H1 (cell line): ENCODE measurements around the gene MAD2L1BP.

ENCODE experiments used
- EP300 ChIP-seq, 2 experiments: IDR thresholded peaks; 1 replicate in 1 of 2; 2 replicates in 1 of 2; pipeline ENCODE4 v1.6.1; 2011 to 2012; ENCODE audit warnings: low read depth in 2 of 2, low read length in 2 of 2, mild to moderate bottlenecking in 2 of 2, borderline replicate concordance in 1 of 2, inconsistent platforms in 1 of 2, moderate library complexity in 1 of 2
- POLR2A ChIP-seq, 2 experiments: IDR thresholded peaks; 1 replicate in 1 of 2; 2 replicates in 1 of 2; pipeline ENCODE4 v1.6.1; 2011; ENCODE audit warnings: low read depth in 2 of 2, low read length in 2 of 2, mild to moderate bottlenecking in 2 of 2; ENCODE audit errors: control extremely low read depth in 1 of 2
- RXRA ChIP-seq: IDR thresholded peaks from 2 replicates; pipeline ENCODE4 v1.6.1; 2011; ENCODE audit warnings: low read depth, mild to moderate bottlenecking, low read length, moderate library complexity; ENCODE audit not compliant: insufficient read depth
- SP2 ChIP-seq: IDR thresholded peaks from 2 replicates; pipeline ENCODE4 v1.6.1; 2012; ENCODE audit warnings: mild to moderate bottlenecking, low read length, inconsistent platforms
- TF ChIP-seq, protein P1 (sequence below), 3 experiments: IDR thresholded peaks; 1 replicate in 2 of 3; 2 replicates in 1 of 3; pipeline versions ENCODE4 v1.5.1 to v1.6.1; 2011; ENCODE audit warnings: low read length in 3 of 3, mild to moderate bottlenecking in 3 of 3, inconsistent platforms in 2 of 3, low read depth in 1 of 3, moderate library complexity in 1 of 3; ENCODE audit not compliant: insufficient read depth in 1 of 3; ENCODE audit errors: control extremely low read depth in 1 of 3

DNA sequence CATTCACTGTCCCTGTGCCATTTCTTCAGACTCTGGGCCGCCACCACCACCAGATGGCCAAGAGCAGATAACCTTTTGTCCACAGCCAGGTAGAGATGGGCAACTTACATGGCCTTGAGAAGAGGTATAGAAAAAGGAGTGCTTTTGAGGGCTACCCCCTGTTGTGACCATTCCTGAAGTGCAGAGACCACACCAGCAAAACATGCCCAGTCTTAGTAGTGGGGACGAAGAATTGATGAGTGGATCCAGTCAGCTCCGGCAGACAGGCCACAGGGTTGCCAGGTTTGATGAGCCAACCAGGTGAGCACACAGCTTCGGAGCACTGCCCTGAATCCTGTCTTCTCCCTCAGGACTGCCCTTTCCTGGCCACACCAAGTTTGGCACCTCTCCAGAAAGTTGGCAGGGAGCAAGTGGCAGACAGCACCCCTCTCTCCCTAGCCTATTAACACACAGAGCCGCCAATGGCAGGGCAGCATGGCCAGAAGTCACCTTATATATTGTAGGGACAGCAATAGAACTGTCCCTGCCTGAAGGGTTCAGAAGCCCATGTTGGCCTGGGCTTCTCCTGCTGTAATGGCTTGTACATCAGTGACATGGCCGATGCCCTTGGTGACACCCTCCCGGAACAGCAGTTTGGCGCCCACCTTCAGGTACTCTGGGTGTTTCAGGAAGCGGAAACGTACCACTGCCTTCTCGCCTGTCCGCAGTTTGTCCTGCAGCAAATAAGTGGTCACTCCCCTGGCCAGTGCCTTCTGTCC is 14.4 kb upstream of the MAD2L1BP start:
- TF ChIP-seq RXRA: no peak
- TF ChIP-seq SP2: no peak
- no peak for TF ChIP-seq POLR2A (IDR thresholded peaks at IDR 0.05; ENCODE audit: control extremely low read depth in 1 of 2, low read depth in 2 of 2, low read length in 2 of 2)
- TF ChIP-seq, protein P1, sequence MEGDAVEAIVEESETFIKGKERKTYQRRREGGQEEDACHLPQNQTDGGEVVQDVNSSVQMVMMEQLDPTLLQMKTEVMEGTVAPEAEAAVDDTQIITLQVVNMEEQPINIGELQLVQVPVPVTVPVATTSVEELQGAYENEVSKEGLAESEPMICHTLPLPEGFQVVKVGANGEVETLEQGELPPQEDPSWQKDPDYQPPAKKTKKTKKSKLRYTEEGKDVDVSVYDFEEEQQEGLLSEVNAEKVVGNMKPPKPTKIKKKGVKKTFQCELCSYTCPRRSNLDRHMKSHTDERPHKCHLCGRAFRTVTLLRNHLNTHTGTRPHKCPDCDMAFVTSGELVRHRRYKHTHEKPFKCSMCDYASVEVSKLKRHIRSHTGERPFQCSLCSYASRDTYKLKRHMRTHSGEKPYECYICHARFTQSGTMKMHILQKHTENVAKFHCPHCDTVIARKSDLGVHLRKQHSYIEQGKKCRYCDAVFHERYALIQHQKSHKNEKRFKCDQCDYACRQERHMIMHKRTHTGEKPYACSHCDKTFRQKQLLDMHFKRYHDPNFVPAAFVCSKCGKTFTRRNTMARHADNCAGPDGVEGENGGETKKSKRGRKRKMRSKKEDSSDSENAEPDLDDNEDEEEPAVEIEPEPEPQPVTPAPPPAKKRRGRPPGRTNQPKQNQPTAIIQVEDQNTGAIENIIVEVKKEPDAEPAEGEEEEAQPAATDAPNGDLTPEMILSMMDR (IDR thresholded peaks at IDR 0.05; ENCODE audit: control extremely low read depth in 1 of 3, insufficient read depth in 1 of 3, low read depth in 1 of 3, low read length in 3 of 3): no peak
- no peak for TF ChIP-seq EP300 (IDR thresholded peaks at IDR 0.05; ENCODE audit: borderline replicate concordance in 1 of 2, low read depth in 2 of 2, low read length in 2 of 2)
